H1 (cell line): Measurements from ENCODE around the gene SHROOM2. TPM values are rescaled to one million over a fixed set of nuclear protein-coding genes. Genes with fewer than 3 reads are reported as not detected.

Experiments used
- CTCF ChIA-PET: fragments of 300-600 bp; sonication (Branson Sonifier 250); formaldehyde crosslinking; loops from one replicate; lab custom pipeline; 2021; ENCODE audit not compliant: partially characterized antibody; lab: Charles Lee
- POLR2A ChIA-PET: fragments of 300-600 bp; sonication (Branson Sonifier 250); formaldehyde crosslinking; loops from one replicate; lab custom pipeline; 2021; ENCODE audit warnings: inconsistent platforms; ENCODE audit not compliant: partially characterized antibody; lab: Charles Lee
- DNase-seq, 2 experiments: peaks; one replicate each; pipeline versions ENCODE4 v3.0.0 to v3.0.0-alpha.2; 2010 to 2022; ENCODE audit warnings: low spot score in 2 of 2, low read depth in 1 of 2, mixed read lengths in 1 of 2
- FAIRE-seq: peaks from 2 replicates; lab custom pipeline; 2011; peaks lifted over from hg19 to GRCh38; lab: Jason Lieb, UNC
- H2AFZ ChIP-seq: 2 replicates; pipeline ENCODE4 v1.8.1; 2012; ENCODE audit warnings: low read length, inconsistent platforms
- H2AK5ac ChIP-seq: 2 replicates; pipeline ENCODE4 v1.6.1; 2013; ENCODE audit warnings: low read depth, low read length
- H2BK120ac ChIP-seq: replicated peaks from 2 replicates; pipeline ENCODE3; 2013; ENCODE audit warnings: low read depth, low read length, inconsistent platforms
- H2BK12ac ChIP-seq: 2 replicates; pipeline ENCODE4 v1.6.1; 2013; ENCODE audit warnings: low read depth, low read length
- H2BK15ac ChIP-seq: 2 replicates; pipeline ENCODE4 v1.6.1; 2013; ENCODE audit warnings: low read length
- H2BK20ac ChIP-seq: 2 replicates; pipeline ENCODE4 v1.6.1; 2013; ENCODE audit warnings: low read length
- H2BK5ac ChIP-seq: 2 replicates; pipeline ENCODE4 v1.6.1; 2013; ENCODE audit warnings: low read depth, low read length
- H3K14ac ChIP-seq: 2 replicates; pipeline ENCODE4 v1.6.1; 2013; ENCODE audit warnings: inconsistent platforms; ENCODE audit not compliant: insufficient read length
- H3K18ac ChIP-seq: 2 replicates; pipeline ENCODE4 v1.6.1; 2013; ENCODE audit warnings: low read length; ENCODE audit errors: extremely low read depth
- H3K23ac ChIP-seq: 2 replicates; pipeline ENCODE4 v1.6.1; 2013; ENCODE audit warnings: inconsistent platforms; ENCODE audit not compliant: insufficient read length
- H3K23me2 ChIP-seq: 2 replicates; pipeline ENCODE4 v1.6.1; 2013; ENCODE audit warnings: low read depth, low read length
- H3K27ac ChIP-seq: 2 replicates; pipeline ENCODE4 v1.6.1; 2011; ENCODE audit warnings: low read depth, low read length, inconsistent platforms
- H3K27me3 ChIP-seq, 4 experiments: replicated peaks in 1 of 4; 1 replicate in 1 of 4; 2 replicates in 3 of 4; pipeline versions ENCODE4 v1.6.1 to v1.8.1; 2011 to 2013; ENCODE audit warnings: low read length in 3 of 4, mild to moderate bottlenecking in 3 of 4, inconsistent platforms in 2 of 4, mixed read lengths in 2 of 4, moderate library complexity in 1 of 4; ENCODE audit not compliant: control insufficient read depth in 3 of 4, insufficient read depth in 3 of 4; ENCODE audit errors: extremely low read depth in 1 of 4
- H3K36me3 ChIP-seq, 4 experiments: 2 replicates each; pipeline versions ENCODE4 v1.6.1 to v1.8.1; 2011 to 2013; ENCODE audit warnings: mild to moderate bottlenecking in 4 of 4, low read length in 3 of 4, moderate library complexity in 2 of 4, control low read depth in 1 of 4, inconsistent platforms in 1 of 4; ENCODE audit not compliant: insufficient read depth in 4 of 4, control insufficient read depth in 2 of 4
- H3K4ac ChIP-seq: replicated peaks from 2 replicates; pipeline ENCODE3; 2013; ENCODE audit warnings: low read length, low read depth, mixed read lengths, inconsistent platforms; ENCODE audit not compliant: insufficient read length
- H3K4me1 ChIP-seq, 4 experiments: replicated peaks in 1 of 4; 1 replicate in 1 of 4; 2 replicates in 3 of 4; pipeline versions ENCODE4 v1.6.1 to v1.8.1; 2011 to 2013; ENCODE audit warnings: low read length in 3 of 4, inconsistent platforms in 2 of 4, mixed read lengths in 1 of 4; ENCODE audit not compliant: insufficient read depth in 4 of 4, control insufficient read depth in 3 of 4
- H3K4me2 ChIP-seq, 2 experiments: 2 replicates each; pipeline versions ENCODE4 v1.6.1 to v1.8.1; 2011 to 2013; ENCODE audit warnings: low read depth in 2 of 2, low read length in 2 of 2, control low read depth in 1 of 2, inconsistent platforms in 1 of 2, mild to moderate bottlenecking in 1 of 2; ENCODE audit not compliant: insufficient read depth in 1 of 2
- H3K4me3 ChIP-seq, 4 experiments: fragments of 200-600, 300-600 bp in 1 of 4; sonication (generic), shearing (Covaris generic), sonication (Bioruptor Twin) in 1 of 4; 2 replicates each; pipeline versions ENCODE4 v1.5.1 to v1.8.1; 2011 to 2016; ENCODE audit warnings: low read length in 4 of 4, low read depth in 3 of 4, control low read depth in 2 of 4, inconsistent platforms in 2 of 4, mild to moderate bottlenecking in 2 of 4, mixed read lengths in 1 of 4, moderate library complexity in 1 of 4; ENCODE audit not compliant: insufficient read depth in 2 of 4; ENCODE audit errors: extremely low read depth in 1 of 4
- H3K56ac ChIP-seq: replicated peaks from 2 replicates; pipeline ENCODE3; 2013; ENCODE audit warnings: low read depth, mild to moderate bottlenecking, mixed read lengths, low read length, inconsistent platforms; ENCODE audit not compliant: insufficient read length
- H3K79me1 ChIP-seq: 2 replicates; pipeline ENCODE4 v1.6.1; 2013; ENCODE audit warnings: low read depth, low read length, control low read depth
- H3K79me2 ChIP-seq, 2 experiments: 2 replicates each; pipeline versions ENCODE4 v1.6.1 to v1.8.1; 2012 to 2013; ENCODE audit warnings: low read length in 2 of 2, mild to moderate bottlenecking in 2 of 2, inconsistent platforms in 1 of 2; ENCODE audit not compliant: insufficient read depth in 2 of 2, control insufficient read depth in 1 of 2
- H3K9ac ChIP-seq, 4 experiments: replicated peaks in 1 of 4; 1 replicate in 1 of 4; 2 replicates in 3 of 4; pipeline versions ENCODE4 v1.6.1 to v1.8.1; 2011 to 2013; ENCODE audit warnings: low read depth in 3 of 4, low read length in 3 of 4, control low read depth in 2 of 4, mild to moderate bottlenecking in 2 of 4, moderate library complexity in 2 of 4, inconsistent platforms in 1 of 4; ENCODE audit errors: extremely low read depth in 1 of 4
- H3K9me3 ChIP-seq, 2 experiments: 2 replicates each; pipeline versions ENCODE4 v1.6.1 to v1.8.1; 2012 to 2013; ENCODE audit warnings: mild to moderate bottlenecking in 2 of 2, moderate library complexity in 2 of 2, control low read depth in 1 of 2, inconsistent platforms in 1 of 2, low read depth in 1 of 2, low read length in 1 of 2, mixed read lengths in 1 of 2; ENCODE audit not compliant: insufficient read depth in 2 of 2
- H4K20me1 ChIP-seq, 2 experiments: replicated peaks in 1 of 2; 2 replicates each; pipeline versions ENCODE3 to v1.8.1; 2011 to 2013; ENCODE audit warnings: inconsistent platforms in 2 of 2, low read length in 2 of 2, mild to moderate bottlenecking in 1 of 2; ENCODE audit not compliant: insufficient read depth in 2 of 2, control insufficient read depth in 1 of 2
- H4K5ac ChIP-seq: 2 replicates; pipeline ENCODE4 v1.6.1; 2013; ENCODE audit warnings: low read length, low read depth, mixed read lengths, inconsistent platforms; ENCODE audit not compliant: insufficient read length
- H4K8ac ChIP-seq: 2 replicates; pipeline ENCODE4 v1.8.0; 2013; ENCODE audit warnings: mild to moderate bottlenecking, moderate library complexity, low read length, inconsistent platforms; ENCODE audit not compliant: insufficient read depth; ENCODE audit errors: extremely low read depth
- H4K91ac ChIP-seq: replicated peaks from 2 replicates; pipeline ENCODE3; 2013; ENCODE audit warnings: low read length, mixed read lengths, inconsistent platforms; ENCODE audit not compliant: insufficient read length
- EP300 ChIP-seq, 2 experiments: IDR thresholded peaks; 1 replicate in 1 of 2; 2 replicates in 1 of 2; pipeline ENCODE4 v1.6.1; 2011 to 2012; ENCODE audit warnings: low read depth in 2 of 2, low read length in 2 of 2, mild to moderate bottlenecking in 2 of 2, borderline replicate concordance in 1 of 2, inconsistent platforms in 1 of 2, moderate library complexity in 1 of 2
- WGBS, 2 experiments: shearing (Covaris generic) in 1 of 2; methylation state at CpG; one replicate each; pipeline versions ENCODE4 v1.1.6 to v1.1.7; 2013 to 2015; ENCODE audit warnings: low lambda C conversion rate in 2 of 2, mixed read lengths in 2 of 2, inconsistent platforms in 1 of 2, low coverage in 1 of 2, missing lambda C conversion rate in 1 of 2; ENCODE audit not compliant: insufficient replicate concordance in 2 of 2, insufficient coverage in 1 of 2, insufficient read length in 1 of 2; ENCODE audit errors: extremely low coverage in 1 of 2, missing lambda C conversion rate in 1 of 2; 5-methylcytosine and 5-hydroxymethylcytosine counted together
- polyA plus RNA-seq, 7 experiments: library from polyadenylated mRNA; depleted of rRNA in 3 of 7; stranded (reverse) in 5 of 7; unstranded in 2 of 7; fragments of >200 nt in 5 of 7; fragments of 200-250 nt in 2 of 7; gene quantifications; 1 replicate in 5 of 7; 2 replicates in 1 of 7; 4 replicates in 1 of 7; pipeline versions ENCODE4 v1.2.1 to v1.2.3, GENCODE V29; 2011 to 2013; ENCODE audit warnings: missing spikeins in 2 of 7, mixed read lengths in 2 of 7
- total RNA-seq: library from RNA; stranded (reverse); fragmentation: NEBNext Ultra II Directional; extraction: Animal tissue kit (Norgen Biotek cat#: 25700); gene quantifications from 2 replicates; pipeline ENCODE4 v1.2.1, GENCODE V29; 2021

SHROOM2 gene
- total and polyA plus RNA-seq, 2 of the 8 experiments (the other 6 are each of a cell fraction or from before 2014, with no cell fraction given): 3.4 to 14.2 TPM

DNA sequence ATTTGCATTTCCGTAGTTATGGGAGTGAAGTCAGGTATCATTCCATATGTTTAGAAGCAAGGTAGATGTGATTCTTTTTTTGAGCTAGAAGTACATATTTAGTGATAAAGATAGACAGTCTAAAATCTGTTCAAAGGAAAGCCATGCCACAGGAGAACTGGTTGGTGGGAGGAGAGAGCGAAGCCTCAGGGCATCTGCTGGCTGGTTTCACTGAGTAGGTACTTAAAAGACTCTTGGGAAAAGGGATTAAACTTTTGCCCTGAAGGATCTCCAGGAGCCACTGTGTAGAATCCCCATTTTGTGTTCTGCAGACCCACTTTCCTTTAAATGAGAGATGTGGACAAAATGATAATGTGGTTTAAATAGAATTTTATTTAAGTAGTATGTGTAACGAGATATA, 89.6 kb downstream of the SHROOM2 start:
- 60% methylated on average over 3 of the region's 3 CpGs; no CpG with 5 or more reads in 1 of the 2 experiments for WGBS, 2 experiments
- no peak for DNase-seq

More for the DNA sequence above, 89.6 kb downstream of the SHROOM2 start:
- Histone ChIP-seq H3K36me3 (no peaks in the 10 kb centered on the region), H3K18ac (no peak overlapping the region), H3K4me2 (no peak overlapping the region), H3K14ac (no peak overlapping the region), H3K9ac (no peak overlapping the region), H3K27ac (no peak overlapping the region), H4K8ac (no peak overlapping the region), H2BK20ac (no peak overlapping the region), H2AFZ (no peak overlapping the region), H3K4ac (no peak overlapping the region), H4K5ac (no peak overlapping the region), H3K79me1 (no peaks in the 10 kb centered on the region), H2BK15ac (no peak overlapping the region), H3K56ac (no peak overlapping the region), H3K9me3 (no peaks in the 10 kb centered on the region), H3K4me3 (no peak overlapping the region), H3K23me2 (no peaks in the 10 kb centered on the region), H3K23ac (no peak overlapping the region), H3K27me3 (no peaks in the 10 kb centered on the region), H2BK12ac (no peak overlapping the region), H2AK5ac (no peak overlapping the region), H4K91ac (no peak overlapping the region), H2BK5ac (no peak overlapping the region), H4K20me1 (peaks cover 0 to under 1% of the 10 kb centered on the region in 2 experiments), H2BK120ac (no peak overlapping the region), H3K79me2 (no peaks in the 10 kb centered on the region; a peak in 1 of 4 replicates), H3K4me1 (peaks cover 0 to 7% (median 0%) of the 10 kb centered on the region in 4 experiments; a peak in 2 of 7 replicates)
- CTCF ChIA-PET: interaction anchor here (1.0 kb wide), 2 partner anchors 38 to 112 kb away, joined by 3 read pairs; no protein-coding TSS in a partner anchor
- POLR2A ChIA-PET: interaction anchor here (0.6 kb wide), 1 partner anchor 98 kb away, joined by 4 read pairs; no protein-coding TSS in a partner anchor
- no peak for TF ChIP-seq EP300 (IDR thresholded peaks at IDR 0.05; ENCODE audit: borderline replicate concordance in 1 of 2, low read depth in 2 of 2, low read length in 2 of 2)
- FAIRE-seq: no peak
